Stomach smooth muscle (tissue), 2 donors: Measurements from ENCODE around the gene IL17B.
A peak's percentile ranks its signal among the peaks of the same experiment; 100 is the strongest.

ENCODE experiments used
- H3K27ac ChIP-seq: one replicate; pipeline ENCODE4 v1.7.0; 2013; ENCODE audit warnings: mild to moderate bottlenecking, low read length, inconsistent platforms
- H3K27me3 ChIP-seq, 2 donors: one replicate each; pipeline ENCODE4 v1.7.0; 2013; ENCODE audit warnings: low read length in 2 of 2; ENCODE audit not compliant: insufficient read depth in 2 of 2, control insufficient read depth in 1 of 2
- H3K36me3 ChIP-seq, 2 donors: one replicate each; pipeline ENCODE4 v1.7.0; 2013; ENCODE audit warnings: low read length in 2 of 2; ENCODE audit not compliant: control insufficient read depth in 2 of 2, insufficient read depth in 2 of 2
- H3K4me1 ChIP-seq: one replicate; pipeline ENCODE4 v1.7.0; 2013; ENCODE audit warnings: low read length; ENCODE audit not compliant: control insufficient read depth, insufficient read depth
- H3K4me3 ChIP-seq, 2 donors: one replicate each; pipeline ENCODE4 v1.7.0; 2013; ENCODE audit warnings: low read length in 2 of 2
- H3K9ac ChIP-seq, 2 donors: one replicate each; pipeline ENCODE4 v1.7.0; 2013; ENCODE audit warnings: low read length in 2 of 2, mild to moderate bottlenecking in 1 of 2
- H3K9me3 ChIP-seq, 2 donors: one replicate each; pipeline ENCODE4 v1.7.0; 2013; ENCODE audit warnings: low read length in 2 of 2; ENCODE audit not compliant: control insufficient read depth in 2 of 2
- donor health status: healthy.
- donor health status: Pancreatic carcinoma.

The IL17B gene

DNA sequence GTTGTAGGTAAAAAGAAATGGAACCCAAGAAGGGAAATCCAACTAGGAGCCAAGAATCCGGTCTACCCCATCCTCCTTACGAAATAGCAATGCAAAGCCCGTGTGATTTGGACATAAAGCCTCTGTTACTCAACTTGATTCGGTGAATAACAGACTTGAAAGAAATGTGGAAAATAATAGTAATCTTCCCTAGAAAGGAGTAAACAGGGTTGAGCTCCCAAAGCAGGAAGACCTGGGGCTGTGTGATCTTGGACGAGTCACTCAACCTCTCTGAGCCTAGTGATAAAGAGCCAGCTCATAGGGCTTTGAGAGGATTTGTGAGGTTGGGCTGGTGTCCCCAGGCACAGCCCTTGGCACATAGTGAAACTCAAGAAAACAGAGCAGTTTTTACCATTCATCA is 42.7 kb upstream of the IL17B start:
- Histone ChIP-seq H3K9ac (peak overlapping the region; percentile 44 to 68), H3K36me3 (peaks cover 89 to 93% of the 10 kb centered on the region in 2 donors), H3K4me3 (peak overlapping the region in 1 of 2 donors; percentile 100), H3K9me3 (no peaks in the 10 kb centered on the region), H3K27me3 (no peaks in the 10 kb centered on the region), H3K4me1 (peaks cover 81% of the 10 kb centered on the region), H3K27ac (peak overlapping the region; percentile 100)

DNA sequence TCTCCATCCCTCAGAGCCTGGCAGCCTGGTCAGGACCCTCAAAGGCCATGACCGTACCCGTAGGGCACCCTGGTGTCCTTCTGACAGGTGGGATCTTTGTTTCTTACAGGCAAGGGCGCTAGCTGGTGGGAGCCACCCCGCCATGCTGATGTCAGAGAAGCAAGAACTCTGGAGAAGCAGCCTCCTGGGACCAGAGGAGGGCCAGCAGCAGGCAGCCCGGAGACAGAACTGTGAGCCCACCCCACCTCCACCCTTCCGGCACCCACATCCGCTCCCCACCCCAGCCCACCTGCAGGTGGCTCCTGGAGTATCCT is 42.2 kb upstream of the IL17B start:
- peak overlapping the region; percentile 44 to 69 for H3K9ac ChIP-seq
- H3K9me3 ChIP-seq, result no peaks in the 10 kb centered on the region
- H3K27ac ChIP-seq, result peak overlapping the region; percentile 100
- H3K4me3 ChIP-seq, result peak overlapping the region in 1 of 2 donors; percentile 100
- H3K4me1 ChIP-seq, result peaks cover 86% of the 10 kb centered on the region
- H3K27me3 ChIP-seq, result no peaks in the 10 kb centered on the region
- peaks cover 91 to 93% of the 10 kb centered on the region in 2 donors for H3K36me3 ChIP-seq

DNA sequence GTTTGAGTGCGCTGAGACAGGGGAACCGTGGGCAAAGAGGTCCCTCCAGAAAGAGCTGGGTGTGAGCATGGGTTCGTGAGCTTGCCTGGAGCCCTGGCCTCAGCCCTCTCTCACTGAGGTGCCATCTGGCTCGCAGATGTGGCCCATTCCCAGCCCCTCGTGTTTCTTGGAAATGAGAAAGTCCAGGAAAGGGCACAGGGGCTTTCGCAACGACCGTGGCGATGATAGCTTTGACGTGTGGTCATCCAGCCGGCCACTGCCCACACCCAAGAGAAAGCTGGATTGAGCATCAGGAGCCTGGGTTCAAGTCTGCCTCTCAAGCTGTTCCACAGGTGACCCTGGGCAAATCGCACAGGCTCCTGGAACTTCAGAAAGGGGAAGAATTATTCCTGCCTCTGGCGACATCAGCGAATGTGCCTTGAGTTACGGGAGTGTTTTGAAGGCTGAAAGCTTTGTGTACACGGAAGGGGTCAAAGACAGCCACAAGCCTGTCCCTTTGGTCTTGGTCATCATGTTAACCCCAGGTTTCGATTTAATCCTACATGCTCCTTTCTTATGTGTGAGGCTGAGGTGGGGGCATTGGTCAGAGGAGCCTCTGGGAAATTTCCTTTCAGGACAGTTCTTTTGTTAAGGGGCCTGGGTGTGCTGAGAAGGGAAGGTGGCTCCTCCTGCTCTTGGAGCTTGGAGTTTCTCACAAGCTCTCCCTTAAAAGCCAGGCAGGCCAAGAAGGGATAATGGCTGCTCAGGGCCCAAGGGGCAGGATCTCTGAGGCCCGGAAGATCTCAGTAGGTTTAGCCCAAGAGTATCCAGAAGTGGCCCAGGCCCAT is 41.7 kb upstream of the IL17B start:
- peak overlapping the region; percentile 44 to 69 for H3K9ac ChIP-seq
- no peaks in the 10 kb centered on the region for H3K27me3 ChIP-seq
- peak overlapping the region; percentile 100 for H3K27ac ChIP-seq
- no peaks in the 10 kb centered on the region for H3K9me3 ChIP-seq
- H3K4me3 ChIP-seq, result peak overlapping the region in 1 of 2 donors; percentile 100
- peaks cover 89 to 92% of the 10 kb centered on the region in 2 donors for H3K36me3 ChIP-seq
- H3K4me1 ChIP-seq, result peaks cover 86% of the 10 kb centered on the region

DNA sequence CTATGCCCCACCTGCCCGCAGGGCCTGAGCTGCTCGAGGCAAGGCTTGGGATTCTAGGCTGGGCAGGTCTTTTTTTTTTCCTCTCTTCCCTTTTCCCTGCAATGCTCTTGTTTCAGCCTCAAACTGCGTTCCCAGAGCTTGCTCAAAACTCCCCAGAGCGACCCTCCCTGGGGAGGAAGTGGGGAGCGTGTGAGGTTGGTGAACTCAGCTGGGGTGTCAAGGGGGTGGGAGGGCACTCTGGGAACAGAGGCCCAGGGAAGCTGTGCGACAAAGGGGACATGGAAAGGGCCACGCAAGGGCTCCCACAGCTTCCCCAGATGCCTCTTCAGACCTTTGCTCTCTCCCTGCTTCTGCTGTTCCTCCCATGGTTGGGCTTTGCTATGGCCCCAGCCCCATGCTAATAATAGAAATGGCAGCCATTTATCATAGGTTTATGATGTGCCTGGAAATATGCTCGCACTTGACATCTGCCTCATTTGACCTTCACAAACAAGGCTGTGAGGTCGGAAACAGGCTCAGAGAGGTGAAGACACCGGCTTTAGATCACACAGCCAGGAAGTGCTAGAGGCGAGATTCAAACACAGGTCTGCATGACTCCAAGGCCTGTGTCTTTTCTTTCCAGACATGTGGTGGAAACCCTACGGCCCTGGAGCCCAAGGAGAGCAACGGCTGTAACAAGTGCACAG is 40.9 kb upstream of the IL17B start:
- Histone ChIP-seq H3K4me1 (peaks cover 89% of the 10 kb centered on the region), H3K27ac (peak overlapping the region; percentile 100), H3K36me3 (peaks cover 89 to 92% of the 10 kb centered on the region in 2 donors), H3K27me3 (no peaks in the 10 kb centered on the region), H3K9me3 (no peaks in the 10 kb centered on the region), H3K9ac (peak overlapping the region; percentile 44 to 69), H3K4me3 (peak overlapping the region; percentile 10 to 100)

DNA sequence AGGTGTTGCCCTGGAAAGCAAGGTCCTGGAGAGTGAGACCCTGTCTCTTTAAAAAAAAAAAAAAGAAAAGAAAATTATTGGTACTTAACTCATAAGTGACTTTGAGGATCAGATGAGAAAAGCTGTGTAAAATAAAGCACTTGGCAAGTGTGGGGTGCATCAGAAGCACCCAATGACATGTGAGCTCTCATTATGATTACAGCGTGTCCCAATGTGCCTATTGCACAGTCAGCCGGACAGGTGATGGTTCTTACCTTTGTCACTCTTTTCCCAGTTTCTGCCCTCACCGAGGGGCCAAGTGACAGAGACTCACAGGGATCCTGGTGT is 40.4 kb upstream of the IL17B start:
- no peaks in the 10 kb centered on the region for H3K9me3 ChIP-seq
- peak overlapping the region; percentile 10 to 100 for H3K4me3 ChIP-seq
- peak overlapping the region; percentile 100 for H3K27ac ChIP-seq
- H3K36me3 ChIP-seq, result peaks cover 89 to 92% of the 10 kb centered on the region in 2 donors
- peak overlapping the region; percentile 44 to 69 for H3K9ac ChIP-seq
- H3K4me1 ChIP-seq, result peaks cover 92% of the 10 kb centered on the region
- no peaks in the 10 kb centered on the region for H3K27me3 ChIP-seq

DNA sequence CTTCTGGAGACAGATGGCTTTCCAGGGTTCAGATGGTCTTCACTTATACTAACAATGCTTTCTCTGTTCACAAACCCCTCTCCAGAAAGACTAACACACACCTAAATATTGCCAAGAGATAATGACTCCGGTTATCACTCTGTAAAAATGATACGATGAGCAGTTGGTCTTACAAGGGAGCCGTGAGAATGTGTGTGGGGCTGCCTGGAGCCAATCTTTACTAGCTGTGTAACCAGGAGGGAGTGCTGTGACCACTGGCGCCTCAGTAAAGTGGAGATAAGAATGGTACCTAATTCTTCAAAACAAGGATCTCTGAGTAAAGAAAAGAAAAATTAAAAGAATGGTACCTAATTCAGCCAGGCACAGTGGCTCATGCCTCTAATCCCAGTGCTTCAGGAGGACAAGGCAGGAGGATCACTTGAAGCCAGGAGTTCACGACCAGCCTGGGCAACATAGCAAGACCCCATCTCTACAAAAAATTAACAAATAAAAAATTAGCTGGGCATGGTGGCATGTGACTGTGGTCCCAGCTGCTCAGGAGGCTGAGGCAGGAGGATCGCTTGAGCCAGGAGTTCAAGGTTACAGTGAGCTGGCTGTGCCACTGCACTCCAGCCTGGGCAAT is 39.9 kb upstream of the IL17B start:
- Histone ChIP-seq H3K27ac (peak overlapping the region; percentile 100), H3K9ac (peak overlapping the region; percentile 30 to 69), H3K27me3 (no peaks in the 10 kb centered on the region), H3K4me3 (peak overlapping the region in 1 of 2 donors; percentile 100), H3K9me3 (no peaks in the 10 kb centered on the region), H3K36me3 (peaks cover 90 to 92% of the 10 kb centered on the region in 2 donors), H3K4me1 (peaks cover 95% of the 10 kb centered on the region)

DNA sequence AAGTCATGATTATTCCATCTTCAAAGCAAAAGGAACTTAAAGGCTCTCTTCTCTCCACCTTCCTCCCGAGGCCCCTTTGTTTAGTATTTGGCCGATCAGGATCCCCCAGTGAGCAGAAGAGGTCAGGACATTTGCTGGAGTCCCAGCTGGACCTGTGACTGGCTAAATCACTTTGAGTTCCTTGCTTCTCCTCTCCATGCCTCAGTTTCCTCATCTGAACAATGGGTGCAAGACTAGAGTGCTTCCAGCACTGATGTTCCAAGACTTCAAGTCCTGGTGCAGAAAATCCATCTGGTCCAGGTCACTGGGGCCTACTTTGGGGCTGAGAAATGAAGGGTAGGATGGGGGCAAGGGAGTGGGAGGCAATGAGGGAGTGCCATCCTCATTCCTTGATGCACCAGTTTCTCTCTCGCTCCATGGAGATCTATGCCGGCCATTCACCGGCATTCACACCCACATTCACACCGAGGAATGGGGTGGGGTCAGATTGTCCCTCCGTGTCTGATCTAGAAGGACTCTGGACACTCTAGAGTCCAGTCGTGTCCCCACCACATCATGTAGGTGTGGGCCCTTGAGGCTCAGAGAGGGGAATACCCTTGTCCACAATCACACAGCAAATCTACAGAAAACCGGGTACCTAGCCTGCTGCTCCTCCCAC is 38.7 kb upstream of the IL17B start:
- Histone ChIP-seq H3K4me1 (peaks cover 94% of the 10 kb centered on the region), H3K36me3 (peaks cover 87 to 88% of the 10 kb centered on the region in 2 donors), H3K4me3 (peak overlapping the region; percentile 50 to 100)

DNA sequence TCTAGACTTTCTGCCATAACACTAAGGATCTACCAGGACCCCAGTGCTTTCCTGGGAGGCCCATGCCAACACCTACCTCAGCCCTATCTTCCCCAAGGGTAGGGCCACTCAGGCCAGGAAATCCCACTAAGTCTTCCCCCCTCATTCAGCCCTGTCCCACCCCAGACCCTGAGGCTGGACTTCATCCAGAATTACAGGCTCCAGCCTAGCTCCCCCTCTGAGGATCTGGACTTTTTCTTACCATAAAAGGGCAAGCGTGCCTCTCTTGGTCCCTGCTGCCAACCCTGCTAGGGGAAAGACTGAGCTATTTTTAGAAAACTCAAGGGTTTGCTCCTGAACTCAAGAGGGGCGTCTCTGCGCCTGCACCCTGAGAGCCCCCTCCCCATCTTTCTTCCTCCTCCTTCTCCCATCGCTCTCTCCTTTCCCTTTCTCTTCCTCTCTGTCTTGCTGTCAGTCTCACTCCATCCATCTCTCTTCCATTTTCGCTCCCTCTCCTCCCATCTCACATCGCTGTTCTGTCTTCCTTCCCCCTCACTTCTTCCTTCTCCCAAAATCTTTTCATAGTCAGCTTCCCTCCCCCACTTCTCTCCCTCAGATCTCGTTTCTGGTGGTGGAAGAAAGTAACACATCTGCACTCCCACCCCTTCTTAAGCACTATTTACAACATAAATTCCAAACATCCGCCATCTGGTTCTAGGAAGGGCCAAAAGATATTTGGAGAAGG is 38.1 kb upstream of the IL17B start:
- H3K4me3 ChIP-seq, result peak overlapping the region; percentile 42 to 100
- peaks cover 86 to 88% of the 10 kb centered on the region in 2 donors for H3K36me3 ChIP-seq
- peak overlapping the region; percentile 100 for H3K27ac ChIP-seq
- peak overlapping the region; percentile 87 to 100 for H3K9ac ChIP-seq
- peaks cover 95% of the 10 kb centered on the region for H3K4me1 ChIP-seq
- H3K27me3 ChIP-seq, result no peaks in the 10 kb centered on the region
- no peaks in the 10 kb centered on the region for H3K9me3 ChIP-seq

More for the DNA sequence above, 38.7 kb upstream of the IL17B start:
- Histone ChIP-seq H3K27me3 (no peaks in the 10 kb centered on the region), H3K27ac (peak overlapping the region; percentile 100), H3K9me3 (no peaks in the 10 kb centered on the region), H3K9ac (peak overlapping the region; percentile 87 to 100)

DNA sequence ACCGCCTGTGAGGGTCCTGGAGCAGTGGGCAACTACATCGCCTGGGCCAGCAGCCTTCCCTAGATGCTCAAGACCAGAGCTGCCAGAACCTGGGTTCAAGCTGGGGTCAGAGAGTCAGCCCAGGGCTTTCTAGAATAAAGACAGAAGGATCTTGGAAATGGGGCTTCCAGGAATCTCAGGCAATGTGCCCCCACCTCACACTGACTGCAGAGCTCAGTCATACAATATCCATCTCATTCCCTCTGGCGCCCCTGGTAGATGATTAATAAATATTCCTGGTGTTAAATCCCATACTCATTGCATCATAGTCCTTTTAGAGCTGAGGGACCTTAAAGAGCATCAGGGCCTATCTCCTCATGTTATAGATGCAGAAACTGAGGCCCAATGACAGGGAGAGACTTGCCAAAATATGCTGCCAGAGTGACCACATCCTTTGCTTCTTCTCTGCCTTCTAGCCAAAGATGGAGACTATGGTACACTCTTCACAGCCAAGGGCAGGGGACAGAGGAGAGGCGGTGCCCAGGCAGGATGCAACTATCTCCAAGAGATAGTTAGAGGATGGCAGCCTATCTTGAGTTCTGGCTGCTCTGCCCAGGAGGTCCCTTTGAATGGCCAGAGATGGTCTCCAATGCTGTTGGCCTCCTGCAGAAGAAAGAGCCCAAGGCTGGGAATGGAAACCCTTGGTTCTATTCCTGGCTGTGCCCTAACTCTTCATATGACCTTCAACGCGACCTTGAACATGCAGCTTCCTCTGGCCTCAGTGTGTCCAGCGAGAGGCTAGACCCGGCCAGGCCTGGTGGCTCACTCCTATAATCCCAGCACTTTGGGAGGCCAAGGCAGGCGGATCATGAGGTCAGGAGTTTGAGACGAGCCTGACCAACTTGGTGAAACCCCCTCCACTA is 36.2 kb upstream of the IL17B start:
- Histone ChIP-seq H3K36me3 (peaks cover 86 to 88% of the 10 kb centered on the region in 2 donors), H3K4me3 (peak overlapping the region; percentile 78 to 100), H3K9me3 (no peaks in the 10 kb centered on the region), H3K9ac (peak overlapping the region; percentile 100), H3K4me1 (peaks cover 82% of the 10 kb centered on the region), H3K27ac (peak overlapping the region; percentile 100), H3K27me3 (no peaks in the 10 kb centered on the region)
